Adrenal gland (tissue), 12 donors: ENCODE data around the gene HOXA1. TPM values are rescaled to one million over a fixed set of nuclear protein-coding genes. Genes with fewer than 3 reads are reported as not detected.

ENCODE experiments used
- DNase-seq, 7 donors: peaks; one replicate each; pipeline ENCODE4 v3.0.0-alpha.2; 2019 to 2020
- H3K27ac ChIP-seq, 5 donors: fragments of 200-600 bp; sonication (generic) in 4 of 5; 1 replicate in 3 of 5; 2 replicates in 2 of 5; pipeline versions ENCODE4 v1.5.1 to v1.8.0; 2016 to 2020; ENCODE audit warnings: mild to moderate bottlenecking in 1 of 5
- H3K27me3 ChIP-seq: fragments of 200-600 bp; 2 replicates; pipeline ENCODE4 v1.8.0; 2021
- H3K36me3 ChIP-seq, 2 donors: fragments of 200-600 bp; replicated peaks in 1 of 2; 1 replicate in 1 of 2; 2 replicates in 1 of 2; pipeline versions ENCODE4 v1.5.1 to v1.8.0; 2018 to 2022
- H3K4me1 ChIP-seq, 2 donors: fragments of 200-600 bp; replicated peaks in 1 of 2; 1 replicate in 1 of 2; 2 replicates in 1 of 2; pipeline versions ENCODE4 v1.5.1 to v1.8.0; 2018 to 2021
- H3K4me3 ChIP-seq, 4 donors: fragments of 200-600 bp; sonication (generic) in 3 of 4; one replicate each; pipeline ENCODE4 v1.5.1; 2016 to 2018
- H3K9me3 ChIP-seq, 3 donors: fragments of 200-600 bp; sonication (generic) in 1 of 3; replicated peaks in 1 of 3; 1 replicate in 2 of 3; 2 replicates in 1 of 3; pipeline versions ENCODE4 v1.5.1 to v1.8.0; 2016 to 2021
- CTCF ChIP-seq, 6 experiments: fragments of 450-650 bp in 4 of 6; fragments of 200-600 bp in 2 of 6; sonication (generic) in 1 of 6; IDR thresholded peaks; 1 replicate in 5 of 6; 2 replicates in 1 of 6; pipeline versions ENCODE4 v1.5.1 to v1.8.0; 2016 to 2021; ENCODE audit warnings: antibody characterized with exemption in 6 of 6, mild to moderate bottlenecking in 2 of 6, moderate library complexity in 1 of 6
- POLR2A ChIP-seq, 2 donors: fragments of 450-650 bp; IDR thresholded peaks; one replicate each; pipeline ENCODE4 v1.6.1; 2017; ENCODE audit warnings: antibody characterized with exemption in 2 of 2, mild to moderate bottlenecking in 2 of 2, moderate library complexity in 1 of 2
- WGBS, 4 donors: extraction: QIAGEN DNeasy Blood & Tissue Kit in 2 of 4; methylation state at CpG; one replicate each; pipeline versions ENCODE4 v1.1.5 to v1.1.7; 2013 to 2017; 5-methylcytosine and 5-hydroxymethylcytosine counted together
- intact Hi-C, 2 donors: fragments of 100-400 bp; cut with DNase I; formaldehyde crosslinking; loops; one replicate each; pipeline versions ENCODE4 v1.14.1 to v1.15.0; 2022 to 2023
- polyA plus RNA-seq, 3 donors: library from polyadenylated mRNA; stranded (reverse); fragments of 200-250 nt in 2 of 3; fragments of 350-450 nt in 1 of 3; fragmentation: Illumina TruSeq in 1 of 3; extraction: RNeasy Lipid Tissue Mini Kit (QIAGEN cat#74804) in 1 of 3; gene quantifications; one replicate each; pipeline ENCODE4 v1.2.3, GENCODE V29; 2013 to 2014
- total RNA-seq, 9 donors: library from RNA; depleted of rRNA in 4 of 9; stranded (reverse); fragments of >200 nt in 4 of 9; fragments of 120-200 nt in 1 of 9; fragmentation: NEBNext Ultra II Directional in 1 of 9; extraction: Animal tissue kit (Norgen Biotek cat#: 25700) in 1 of 9; gene quantifications; one replicate each; pipeline versions ENCODE4 v1.1.0 to v1.2.4, GENCODE V29; 2013 to 2023
- donor health status: healthy with polysubstance abuse.
- donor health status: Bipolar disorder and iron deficiency.
- donor health status: DM: yes; HTN: yes; CAD: no.
- donor health status: DM: no; HTN: no; CAD: no.
- donor health status: DM: no; HTN: no; CAD: no.
- donor health status: DM: yes; HTN: yes; CAD: no.

The HOXA1 gene
- total and polyA plus RNA-seq, 12 donors, result 0.18 to 4.4 (median 0.90) TPM; not detected in 1

DNA sequence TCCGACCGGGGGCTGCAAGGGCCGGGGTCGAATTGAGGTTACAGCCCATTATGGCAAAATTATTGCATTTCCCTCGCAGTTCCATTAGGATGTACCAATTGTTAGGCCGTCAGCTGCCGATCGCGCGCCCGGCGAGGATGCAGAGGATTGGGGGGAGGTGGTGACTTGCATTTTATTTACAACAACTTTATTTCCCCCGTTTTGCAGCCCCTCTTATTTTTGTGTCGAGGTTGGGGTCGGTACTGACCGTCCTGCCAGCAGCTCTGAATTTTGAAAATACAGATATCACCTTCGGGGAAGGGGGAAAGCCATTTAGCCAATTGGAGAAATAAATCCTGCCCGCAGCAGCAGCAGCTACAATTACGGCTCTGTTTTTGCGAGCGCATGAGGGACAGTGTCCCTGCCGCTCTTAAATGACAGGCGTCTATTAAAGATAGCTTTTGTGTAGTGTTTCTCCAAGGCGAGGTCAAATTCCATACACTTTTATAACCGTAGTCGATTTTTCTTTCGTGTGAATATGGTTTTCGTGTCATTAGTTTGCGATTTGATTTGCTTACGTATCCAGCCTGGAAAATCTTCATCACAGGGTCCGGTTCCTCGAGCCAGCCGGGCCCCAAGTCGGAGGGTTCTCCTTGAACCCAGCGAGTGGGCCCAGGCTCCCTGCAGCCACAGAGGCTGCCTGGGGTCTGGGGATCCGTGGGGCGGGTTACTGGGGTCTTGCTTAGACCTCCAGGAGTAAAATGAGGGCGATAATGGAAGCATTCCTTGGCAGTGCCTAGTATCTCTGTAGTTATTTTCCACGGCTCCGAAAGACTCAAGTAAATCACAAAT, 48.4 kb upstream of the HOXA1 start:
- intact Hi-C loops, result loop anchor here (5.0 kb wide), 1 partner anchor 287 kb away; no protein-coding TSS in a partner anchor
- H3K4me1 ChIP-seq, result peaks cover 16 to 28% of the 10 kb centered on the region in 2 donors
- no peaks in the 10 kb centered on the region for H3K27me3 ChIP-seq
- WGBS, 4 donors, result 47 to 55% (median 51%) methylated on average over 39 to 40 of the region's 40 CpGs
- H3K27ac ChIP-seq, result peak overlapping the region in 4 of 5 donors; percentile 57 to 99 (median 78)
- H3K9me3 ChIP-seq, result no peaks in the 10 kb centered on the region
- DNase-seq, result peak in 2 of 7 donors; percentile 19 to 56
- TF ChIP-seq POLR2A (IDR thresholded peaks at IDR 0.05) (peak in 1 of 2 donors; percentile 2), CTCF (IDR thresholded peaks at IDR 0.05) (peak in 2 of 6 experiments; percentile 13 to 25)
- peaks cover 0 to 12% of the 10 kb centered on the region in 2 donors for H3K36me3 ChIP-seq
- no peak overlapping the region for H3K4me3 ChIP-seq

GRCh38 chr7:27143023-27143949, 47.5 kb upstream of the HOXA1 start, which contains the start of gene HOXA5:
HOXA5 (minus strand) TSS chr7:27143681; CDS start chr7:27143607, 74 bp downstream.
- intact Hi-C loops, result loop anchor here (5.0 kb wide), 1 partner anchor 286 kb away; no protein-coding TSS in a partner anchor
- peak; percentile 71 to 96 (median 90) for TF ChIP-seq CTCF (IDR thresholded peaks at IDR 0.05)
- TF ChIP-seq POLR2A (IDR thresholded peaks at IDR 0.05), result peak; percentile 72 to 95
- H3K4me1 ChIP-seq, result peaks cover 14 to 21% of the 10 kb centered on the region in 2 donors

DNA sequence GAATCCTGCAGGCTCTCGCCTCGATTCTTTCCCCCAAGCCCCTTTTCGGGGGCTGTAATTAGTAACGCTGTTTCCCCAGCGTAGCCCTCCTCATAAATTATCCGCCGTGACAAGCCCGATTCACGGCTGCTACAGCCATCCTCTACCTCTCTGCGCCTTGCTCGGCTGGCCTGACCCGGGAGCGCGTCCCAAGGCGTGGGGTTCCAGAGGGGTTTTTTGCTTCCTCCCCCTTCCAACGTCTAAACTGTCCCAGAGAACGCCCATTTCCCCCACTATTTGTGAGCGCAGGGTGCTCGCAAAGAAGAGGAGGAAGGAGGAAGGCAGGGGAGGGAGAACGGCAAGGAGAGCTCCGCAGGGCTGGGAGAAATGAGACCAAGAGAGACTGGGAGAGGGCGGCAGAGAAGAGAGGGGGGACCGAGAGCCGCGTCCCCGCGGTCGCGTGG, 46.8 kb upstream of the HOXA1 start:
- DNase-seq, result peak in 3 of 7 donors; percentile 24 to 72 (median 48)
- WGBS, 4 donors, result 12 to 23% (median 16%) methylated on average over 29 of the region's 29 CpGs
- Histone ChIP-seq H3K27ac (peak overlapping the region; percentile 94 to 99 (median 99)), H3K9me3 (no peaks in the 10 kb centered on the region), H3K27me3 (no peaks in the 10 kb centered on the region), H3K36me3 (peaks cover 0 to 12% of the 10 kb centered on the region in 2 donors), H3K4me3 (peak overlapping the region; percentile 66 to 91 (median 76)), H3K4me1 (peaks cover 10 to 17% of the 10 kb centered on the region in 2 donors)
- intact Hi-C loops, result loop anchor here (5.0 kb wide), 1 partner anchor 285 kb away; no protein-coding TSS in a partner anchor
- TF ChIP-seq CTCF (IDR thresholded peaks at IDR 0.05) (no peak), POLR2A (IDR thresholded peaks at IDR 0.05) (no peak)

More at GRCh38 chr7:27143023-27143949, 47.5 kb upstream of the HOXA1 start, which contains the start of gene HOXA5:
- peak within 1 kb of the TSS; percentile 66 to 91 (median 76) for H3K4me3 ChIP-seq
- H3K27me3 ChIP-seq, result no peaks in the 10 kb centered on the region
- H3K27ac ChIP-seq, result peak within 1 kb of the TSS; percentile 94 to 99 (median 99)
- DNase-seq, result peak; percentile 90 to 96 (median 93)
- peaks cover 0 to 12% of the 10 kb centered on the region in 2 donors for H3K36me3 ChIP-seq
- 10 to 42% (median 22%) methylated on average over 39 to 86 of the region's 86 CpGs for WGBS, 4 donors
- no peaks in the 10 kb centered on the region for H3K9me3 ChIP-seq
